Ectodermal cell (in vitro differentiated cells): Measurements from ENCODE around the gene ADAMTSL2.

Experiments
- H3K27ac ChIP-seq: 2 replicates; pipeline ENCODE4 v1.7.0; 2013; ENCODE audit warnings: mild to moderate bottlenecking, low read depth, low read length; ENCODE audit not compliant: insufficient read depth, poor library complexity, severe bottlenecking
- H3K27me3 ChIP-seq: 2 replicates; pipeline ENCODE4 v1.7.0; 2013; ENCODE audit warnings: mild to moderate bottlenecking, low read length; ENCODE audit not compliant: insufficient read depth, control insufficient read depth, poor library complexity, severe bottlenecking
- H3K36me3 ChIP-seq: one replicate; pipeline ENCODE4 v1.7.0; 2013; ENCODE audit warnings: low read length; ENCODE audit not compliant: control insufficient read depth, insufficient read depth
- H3K4me1 ChIP-seq: one replicate; pipeline ENCODE4 v1.7.0; 2013; ENCODE audit warnings: low read length; ENCODE audit not compliant: control insufficient read depth, insufficient read depth
- H3K4me3 ChIP-seq: 2 replicates; pipeline ENCODE4 v1.7.0; 2013; ENCODE audit warnings: low read depth, low read length, control low read depth; ENCODE audit not compliant: insufficient read depth
- H3K9me3 ChIP-seq: 2 replicates; pipeline ENCODE4 v1.7.0; 2013; ENCODE audit warnings: mild to moderate bottlenecking, low read length, moderate library complexity; ENCODE audit not compliant: control insufficient read depth
- WGBS, 2 experiments: methylation state at CpG; one replicate each; pipeline ENCODE4 v1.1.7; 2013; ENCODE audit warnings: missing lambda C conversion rate in 2 of 2; 5-methylcytosine and 5-hydroxymethylcytosine counted together

The ADAMTSL2 gene

DNA sequence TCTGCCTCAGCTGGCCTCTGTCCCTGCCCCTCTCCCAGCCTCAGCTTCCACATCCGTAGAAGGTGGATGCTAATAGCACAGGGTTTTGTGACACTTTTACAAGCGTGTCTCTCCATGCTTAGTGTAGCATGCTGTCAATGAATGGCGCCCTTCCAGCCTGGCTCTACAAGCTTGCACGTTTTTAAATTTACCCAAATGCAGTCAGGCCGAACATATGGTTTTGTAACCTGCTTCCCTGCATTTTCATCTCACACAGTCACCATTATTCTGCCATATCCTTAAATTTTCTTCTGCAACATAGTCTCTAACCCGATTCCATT is 45.9 kb downstream of the ADAMTSL2 start:
- no peak overlapping the region for H3K27ac ChIP-seq
- peaks cover 35% of the 10 kb centered on the region for H3K4me1 ChIP-seq
- H3K4me3 ChIP-seq, result no peak overlapping the region
- H3K9me3 ChIP-seq, result no peaks in the 10 kb centered on the region
- no peaks in the 10 kb centered on the region for H3K27me3 ChIP-seq
- no peaks in the 10 kb centered on the region for H3K36me3 ChIP-seq
- 81 to 82% methylated on average over 6 of the region's 6 CpGs for WGBS, 2 experiments

DNA sequence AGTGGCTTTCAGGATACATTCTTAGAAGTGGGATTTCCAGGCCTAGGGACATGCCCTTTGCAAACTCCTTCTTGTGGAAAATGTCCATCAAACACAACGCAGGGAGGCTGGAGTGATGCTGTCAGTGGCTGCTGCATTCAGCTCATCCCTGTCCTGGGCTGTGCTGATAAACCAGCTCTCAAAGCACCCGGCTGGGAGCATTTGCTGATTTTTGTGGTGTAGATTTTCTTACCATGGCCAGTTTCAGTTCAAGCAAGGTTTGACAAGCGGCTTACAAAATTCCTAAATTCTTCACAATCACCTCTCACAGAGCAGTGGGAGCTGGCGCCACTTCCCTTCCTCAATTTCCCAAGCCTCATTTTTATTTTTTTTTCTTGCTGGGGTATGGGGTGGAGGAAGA is 46.5 kb downstream of the ADAMTSL2 start:
- Histone ChIP-seq H3K27me3 (no peaks in the 10 kb centered on the region), H3K9me3 (no peaks in the 10 kb centered on the region), H3K4me1 (peaks cover 39% of the 10 kb centered on the region)

DNA sequence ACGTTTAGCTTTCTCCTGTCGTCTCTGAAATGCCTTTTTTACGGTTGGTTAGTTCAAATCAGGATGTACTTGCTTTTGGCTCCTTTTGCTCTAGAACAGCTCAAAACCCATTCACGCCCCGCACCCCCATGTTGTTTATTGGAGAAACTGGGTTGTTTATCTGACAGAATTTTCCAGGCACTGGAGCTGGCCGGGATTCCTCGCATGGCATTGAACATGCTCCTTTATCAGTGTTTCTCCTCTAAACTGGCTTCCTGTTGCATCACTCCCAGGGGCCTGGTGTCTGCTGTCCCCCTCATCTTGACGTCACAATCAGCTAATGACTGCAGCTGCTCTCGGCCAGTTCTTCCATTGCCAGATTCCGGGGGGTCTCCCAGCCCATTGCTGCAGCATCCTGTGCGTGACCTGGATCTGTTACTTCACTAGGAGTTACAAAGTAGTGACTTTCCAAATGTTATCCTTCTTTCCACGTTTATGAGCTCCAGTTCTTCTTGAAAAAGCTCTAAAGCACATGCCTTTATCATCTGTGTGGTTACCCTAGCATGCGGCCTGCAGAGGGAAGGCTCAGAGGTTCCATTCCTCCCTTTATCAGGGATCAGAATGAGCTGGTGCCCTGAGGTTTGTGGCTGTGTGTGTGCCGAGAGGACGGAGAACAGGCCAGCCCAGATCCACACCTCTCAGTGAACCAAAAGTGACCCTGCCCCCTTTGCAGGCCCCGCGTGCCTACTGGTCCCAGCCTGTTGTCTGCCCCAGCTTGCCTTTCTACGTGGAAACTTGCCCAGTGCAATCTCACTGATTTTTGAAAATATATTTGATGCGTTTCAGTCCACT is 47.2 kb downstream of the ADAMTSL2 start:
- no peak overlapping the region for H3K27ac ChIP-seq
- peaks cover 40% of the 10 kb centered on the region for H3K4me1 ChIP-seq
- H3K27me3 ChIP-seq, result no peaks in the 10 kb centered on the region
- H3K9me3 ChIP-seq, result no peaks in the 10 kb centered on the region
- WGBS, 2 experiments, result 86% methylated on average over 19 of the region's 19 CpGs
- H3K4me3 ChIP-seq, result no peak overlapping the region
- H3K36me3 ChIP-seq, result no peaks in the 10 kb centered on the region

More for the DNA sequence above, 46.5 kb downstream of the ADAMTSL2 start:
- 46 to 49% methylated on average over 3 to 4 of the region's 4 CpGs for WGBS, 2 experiments
- H3K4me3 ChIP-seq, result no peak overlapping the region
- no peaks in the 10 kb centered on the region for H3K36me3 ChIP-seq
- H3K27ac ChIP-seq, result no peak overlapping the region

GRCh38 chr9:133582501-133583045 is 48.1 kb downstream of the ADAMTSL2 start:
- no peaks in the 10 kb centered on the region for H3K36me3 ChIP-seq
- WGBS, 2 experiments, result 91 to 93% methylated on average over 14 of the region's 14 CpGs
- H3K27ac ChIP-seq, result no peak overlapping the region
- H3K27me3 ChIP-seq, result no peaks in the 10 kb centered on the region
- no peaks in the 10 kb centered on the region for H3K9me3 ChIP-seq
- peaks cover 36% of the 10 kb centered on the region for H3K4me1 ChIP-seq
- H3K4me3 ChIP-seq, result no peak overlapping the region

- Histone ChIP-seq H3K9me3 (no peaks in the 10 kb centered on the region), H3K27me3 (no peaks in the 10 kb centered on the region), H3K27ac (no peak overlapping the region), H3K36me3 (no peaks in the 10 kb centered on the region), H3K4me3 (no peak overlapping the region), H3K4me1 (peaks cover 35% of the 10 kb centered on the region)
- 92% methylated on average over 3 of the region's 3 CpGs for WGBS, 2 experiments
These were observed 48.6 kb downstream of the ADAMTSL2 start for GRCh38 chr9:133583111-133583510.

- H3K27ac ChIP-seq, result no peak overlapping the region
- H3K27me3 ChIP-seq, result no peaks in the 10 kb centered on the region
- H3K4me1 ChIP-seq, result peaks cover 33% of the 10 kb centered on the region
- H3K9me3 ChIP-seq, result no peaks in the 10 kb centered on the region
- no peaks in the 10 kb centered on the region for H3K36me3 ChIP-seq
- no peak overlapping the region for H3K4me3 ChIP-seq
- 90 to 91% methylated on average over 23 of the region's 23 CpGs for WGBS, 2 experiments
These were observed 49.1 kb downstream of the ADAMTSL2 start for GRCh38 chr9:133583586-133583985.

- Histone ChIP-seq H3K9me3 (no peaks in the 10 kb centered on the region), H3K4me1 (peaks cover 31% of the 10 kb centered on the region), H3K27ac (no peak overlapping the region), H3K36me3 (no peaks in the 10 kb centered on the region), H3K27me3 (no peaks in the 10 kb centered on the region), H3K4me3 (no peak overlapping the region)
- 90 to 91% methylated on average over 5 of the region's 5 CpGs for WGBS, 2 experiments
These were observed 49.7 kb downstream of the ADAMTSL2 start for GRCh38 chr9:133584167-133584558.

DNA sequence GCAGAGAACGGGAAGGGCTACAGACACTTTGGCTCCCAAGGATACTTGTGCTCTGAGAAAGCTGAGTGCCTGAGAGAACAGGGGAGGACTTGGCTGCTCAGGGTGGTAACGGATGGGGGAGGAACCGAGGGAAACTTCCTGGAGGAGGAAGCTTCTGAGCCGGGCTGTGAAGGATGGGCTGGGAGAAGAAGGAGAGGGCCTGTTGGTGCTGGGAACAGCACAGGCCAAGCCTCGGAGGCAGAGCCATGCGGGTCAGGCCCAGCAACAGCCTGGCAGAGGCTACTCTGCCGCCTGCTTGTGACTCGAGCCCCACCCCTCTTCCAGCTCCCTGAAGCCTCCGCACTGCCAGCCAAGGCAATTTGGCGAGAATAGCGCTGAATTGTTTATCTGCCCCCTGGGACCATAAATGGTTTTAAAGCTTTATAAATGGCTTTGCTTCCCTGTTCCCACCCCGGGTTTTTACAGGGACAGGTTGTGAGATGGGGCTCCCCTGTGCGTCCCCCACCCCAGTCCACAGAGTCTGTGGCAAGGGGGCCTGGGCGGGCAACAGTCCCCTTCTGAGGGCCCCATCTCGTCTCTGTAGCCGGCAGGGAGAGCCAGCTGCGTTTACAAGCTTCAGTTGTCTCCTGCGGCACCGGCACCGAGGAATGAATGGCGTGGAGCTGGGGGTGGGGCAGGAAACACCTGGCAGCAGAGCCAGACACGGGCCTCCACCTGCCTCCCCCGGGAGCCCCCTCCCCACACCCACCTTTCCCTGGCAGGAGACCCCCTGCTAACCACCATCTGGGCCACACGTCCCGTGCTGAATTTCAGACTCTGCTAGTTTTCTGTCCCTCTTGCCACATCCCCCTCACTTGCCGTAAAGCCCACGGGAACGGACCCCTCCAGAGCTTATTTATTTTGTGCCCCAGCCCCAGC is 50.3 kb downstream of the ADAMTSL2 start:
- Histone ChIP-seq H3K4me3 (no peak overlapping the region), H3K27me3 (no peaks in the 10 kb centered on the region), H3K27ac (no peak overlapping the region), H3K9me3 (no peaks in the 10 kb centered on the region), H3K36me3 (no peaks in the 10 kb centered on the region), H3K4me1 (peaks cover 31% of the 10 kb centered on the region)
- WGBS, 2 experiments, result 25 to 29% methylated on average over 28 of the region's 28 CpGs

- H3K27ac ChIP-seq, result no peak overlapping the region
- no peaks in the 10 kb centered on the region for H3K27me3 ChIP-seq
- no peaks in the 10 kb centered on the region for H3K36me3 ChIP-seq
- 76% methylated on average over 43 of the region's 43 CpGs for WGBS, 2 experiments
- H3K9me3 ChIP-seq, result no peaks in the 10 kb centered on the region
- peaks cover 28% of the 10 kb centered on the region for H3K4me1 ChIP-seq
- no peak overlapping the region for H3K4me3 ChIP-seq
These were observed 51.2 kb downstream of the ADAMTSL2 start for GRCh38 chr9:133585481-133586351.
